Psoas muscle (tissue), 8 donors: ENCODE results near the gene EPHA4. TPM values are rescaled to one million over a fixed set of nuclear protein-coding genes. Genes with fewer than 3 reads are reported as not detected.
A peak's percentile ranks its signal among the peaks of the same experiment; 100 is the strongest.

Source experiments
- ATAC-seq, 4 donors: fragments of 200-7000 bp; cut with Tn5 transposase; one replicate each; pipeline ENCODE4 v1.9.1; 2020; ENCODE audit warnings: moderate library complexity in 3 of 4, mild to moderate bottlenecking in 2 of 4
- DNase-seq, 2 donors: peaks; one replicate each; pipeline ENCODE4 v3.0.0-alpha.2; 2020
- H3K27ac ChIP-seq: fragments of 200-600 bp; one replicate; pipeline ENCODE4 v1.8.0; 2022
- H3K27me3 ChIP-seq, 3 donors: fragments of 200-600 bp in 1 of 3; one replicate each; pipeline versions ENCODE4 v1.6.1 to v1.8.0; 2013 to 2022; ENCODE audit warnings: low read length in 2 of 3, mild to moderate bottlenecking in 2 of 3, moderate library complexity in 1 of 3; ENCODE audit not compliant: insufficient read depth in 3 of 3
- H3K36me3 ChIP-seq, 2 donors: fragments of 200-600 bp in 1 of 2; one replicate each; pipeline versions ENCODE4 v1.6.1 to v1.8.0; 2013 to 2022; ENCODE audit warnings: low read depth in 1 of 2, mild to moderate bottlenecking in 1 of 2, moderate library complexity in 1 of 2; ENCODE audit not compliant: insufficient read depth in 1 of 2
- H3K4me1 ChIP-seq: fragments of 200-600 bp; one replicate; pipeline ENCODE4 v1.8.0; 2022
- H3K4me3 ChIP-seq: fragments of 200-600 bp; one replicate; pipeline ENCODE4 v1.8.0; 2022; ENCODE audit warnings: mild to moderate bottlenecking
- H3K9me3 ChIP-seq: fragments of 200-600 bp; one replicate; pipeline ENCODE4 v1.8.0; 2022
- CTCF ChIP-seq: fragments of 200-600 bp; IDR thresholded peaks from one replicate; pipeline ENCODE4 v1.8.0; 2022; ENCODE audit warnings: antibody characterized with exemption
- WGBS, 3 donors: extraction: QIAGEN DNeasy Blood & Tissue Kit; methylation state at CpG; one replicate each; pipeline versions ENCODE4 v1.1.6 to v1.1.7; 2013; 5-methylcytosine and 5-hydroxymethylcytosine counted together
- intact Hi-C, 2 donors: fragments of 100-400 bp; cut with DNase I; formaldehyde crosslinking; loops; one replicate each; pipeline versions ENCODE4 v1.11.0 to v1.14.2; 2022
- polyA plus RNA-seq, 3 donors: library from polyadenylated mRNA; stranded (reverse); fragments of 200-250 nt; gene quantifications; one replicate each; pipeline ENCODE4 v1.2.3, GENCODE V29; 2013
- total RNA-seq, 4 donors: library from RNA; stranded (reverse); fragmentation: NEBNext Ultra II Directional in 2 of 4; extraction: Animal tissue kit (Norgen Biotek cat#: 25700) in 2 of 4; gene quantifications; one replicate each; pipeline versions ENCODE4 v1.2.1 to v1.2.4, GENCODE V29; 2021 to 2023
- donor health status: healthy with polysubstance abuse.
- donor health status: DM: no; HTN: no; CAD: no; lungs with moderate emphysema.
- donor health status: Bipolar disorder and iron deficiency.
- donor health status: healthy.
- donor health status: DM: yes; HTN: yes; CAD: no.
- donor health status: DM: no; HTN: no; CAD: no.
- donor health status: DM: no; HTN: no; CAD: no.
- donor health status: DM: yes; HTN: yes; CAD: no.

The EPHA4 gene
- total and polyA plus RNA-seq, 7 donors = 0.76 to 6.3 (median 3.8) TPM

GRCh38 chr2:221535824-221536223 is 36.3 kb downstream of the EPHA4 start:
- ATAC-seq (no peak), DNase-seq (no peak)
- Histone ChIP-seq H3K27ac (no peak overlapping the region), H3K27me3 (no peaks in the 10 kb centered on the region), H3K9me3 (no peaks in the 10 kb centered on the region), H3K4me3 (no peak overlapping the region), H3K36me3 (no peaks in the 10 kb centered on the region), H3K4me1 (peaks cover 1% of the 10 kb centered on the region)
- intact Hi-C loops = no loop called here
- 82 to 92% (median 92%) methylated on average over 2 of the region's 2 CpGs for WGBS, 3 donors
- TF ChIP-seq CTCF = no peak

- DNase-seq = no peak
- Histone ChIP-seq H3K4me3 (no peak overlapping the region), H3K4me1 (peaks cover 9% of the 10 kb centered on the region), H3K9me3 (no peaks in the 10 kb centered on the region), H3K27ac (no peak overlapping the region), H3K36me3 (no peaks in the 10 kb centered on the region), H3K27me3 (no peaks in the 10 kb centered on the region)
- WGBS, 3 donors = 93 to 96% (median 95%) methylated on average over 6 of the region's 6 CpGs
- no peak for TF ChIP-seq CTCF
- ATAC-seq = no peak
- intact Hi-C loops = no loop called here
Observed at GRCh38 chr2:221533299-221533698, 38.8 kb downstream of the EPHA4 start.

- 87 to 95% (median 94%) methylated on average over 3 of the region's 3 CpGs for WGBS, 3 donors
- ATAC-seq (no peak), DNase-seq (no peak)
- no peaks in the 10 kb centered on the region for H3K27me3 ChIP-seq
- H3K9me3 ChIP-seq = no peaks in the 10 kb centered on the region
- no peak overlapping the region for H3K27ac ChIP-seq
- intact Hi-C loops = no loop called here
- no peak overlapping the region for H3K4me3 ChIP-seq
- no peaks in the 10 kb centered on the region for H3K36me3 ChIP-seq
- no peak for TF ChIP-seq CTCF
- H3K4me1 ChIP-seq = peaks cover 9% of the 10 kb centered on the region
Observed at GRCh38 chr2:221532641-221533040, 39.5 kb downstream of the EPHA4 start.

- no peak for TF ChIP-seq CTCF
- no peak for ATAC-seq
- intact Hi-C loops = no loop called here
Observed at GRCh38 chr2:221530653-221531037, 41.5 kb downstream of the EPHA4 start.

GRCh38 chr2:221529943-221530652 is 42.0 kb downstream of the EPHA4 start:
- intact Hi-C loops = no loop called here
- Histone ChIP-seq H3K9me3 (no peaks in the 10 kb centered on the region), H3K27me3 (no peaks in the 10 kb centered on the region), H3K4me1 (peaks cover 9% of the 10 kb centered on the region), H3K36me3 (no peaks in the 10 kb centered on the region), H3K4me3 (no peak overlapping the region), H3K27ac (no peak overlapping the region)
- no peak for TF ChIP-seq CTCF
- ATAC-seq = peak in 2 of 4 donors; percentile 41 to 44
- 67 to 73% (median 71%) methylated on average over 10 of the region's 10 CpGs for WGBS, 3 donors
- DNase-seq = no peak

More at GRCh38 chr2:221530653-221531037, 41.5 kb downstream of the EPHA4 start:
- peaks cover 9% of the 10 kb centered on the region for H3K4me1 ChIP-seq
- WGBS, 3 donors = 70 to 73% (median 71%) methylated on average over 2 of the region's 2 CpGs
- no peak overlapping the region for H3K27ac ChIP-seq
- no peaks in the 10 kb centered on the region for H3K36me3 ChIP-seq
- H3K9me3 ChIP-seq = no peaks in the 10 kb centered on the region
- no peak for DNase-seq
- no peaks in the 10 kb centered on the region for H3K27me3 ChIP-seq
- no peak overlapping the region for H3K4me3 ChIP-seq
